NCI-H510A (cell line): ENCODE data around the gene PHTF2.
A peak's percentile ranks its signal among the peaks of the same experiment; 100 is the strongest.
"Not testable (repeated sequence)": the region's sequence is repeated elsewhere in the genome, so short reads cannot be mapped to it uniquely, and the experiment has no call there.

Experiments
- DNase-seq: peaks from one replicate; lab custom pipeline; 2025; lab: John Stamatoyannopoulos, UW

PHTF2 gene

GRCh38 chr7:77798394-77799077, at the start of gene PHTF2, which contains the start of gene TMEM60:
TSS of gene PHTF2 (plus strand) at chr7:77798773.
TSS of gene TMEM60 (minus strand) at chr7:77798434. CDS start at chr7:77794373, 4,061 bp downstream.
- DNase-seq, result peak; percentile 94

GRCh38 chr7:77752016-77752415, 46.6 kb upstream of the PHTF2 start:
- no peak for DNase-seq

- DNase-seq, result no peak
Observed at GRCh38 chr7:77753173-77753572, 45.4 kb upstream of the PHTF2 start.

GRCh38 chr7:77757589-77757988, 41.0 kb upstream of the PHTF2 start:
- no peak for DNase-seq

- no peak for DNase-seq
Observed at GRCh38 chr7:77759294-77759889, 39.2 kb upstream of the PHTF2 start.

GRCh38 chr7:77760809-77761453, 37.6 kb upstream of the PHTF2 start:
- DNase-seq, result no peak

GRCh38 chr7:77765481-77765880, 33.1 kb upstream of the PHTF2 start:
- DNase-seq, result no peak

- no peak for DNase-seq
Observed at GRCh38 chr7:77765906-77766800, 32.4 kb upstream of the PHTF2 start.

- no peak for DNase-seq
Observed at GRCh38 chr7:77766801-77767605, 31.6 kb upstream of the PHTF2 start.

- DNase-seq, result no peak
Observed at GRCh38 chr7:77770316-77770715, 28.3 kb upstream of the PHTF2 start.

GRCh38 chr7:77771901-77772300, 26.7 kb upstream of the PHTF2 start:
- DNase-seq, result no peak

- no peak for DNase-seq
Observed at GRCh38 chr7:77778535-77778934, 20.0 kb upstream of the PHTF2 start.

GRCh38 chr7:77782383-77782782, 16.2 kb upstream of the PHTF2 start:
- no peak for DNase-seq

GRCh38 chr7:77783111-77783510, 15.5 kb upstream of the PHTF2 start:
- no peak for DNase-seq

- DNase-seq, result no peak
Observed at GRCh38 chr7:77783545-77783944, 15.0 kb upstream of the PHTF2 start.

- not testable (repeated sequence) for DNase-seq
Observed at GRCh38 chr7:77784426-77784825, 14.1 kb upstream of the PHTF2 start.

GRCh38 chr7:77786018-77786417, 12.6 kb upstream of the PHTF2 start:
- no peak for DNase-seq

- no peak for DNase-seq
Observed at GRCh38 chr7:77786741-77787140, 11.8 kb upstream of the PHTF2 start.

- DNase-seq, result no peak
Observed at GRCh38 chr7:77788327-77788902, 10.2 kb upstream of the PHTF2 start.

- peak; percentile 27 for DNase-seq
Observed at GRCh38 chr7:77791336-77791735, 7.2 kb upstream of the PHTF2 start.

- DNase-seq, result no peak
Observed at GRCh38 chr7:77791956-77792355, 6.6 kb upstream of the PHTF2 start.
